ES-I3 (cell line): ENCODE results near the gene CUL4A.
"Not testable (repeated sequence)": the region's sequence is repeated elsewhere in the genome, so short reads cannot be mapped to it uniquely, and the experiment has no call there.

Experiments used
- H3K36me3 ChIP-seq: 2 replicates; pipeline ENCODE4 v1.6.1; 2013; ENCODE audit warnings: mild to moderate bottlenecking, low read length, control low read depth, moderate library complexity; ENCODE audit not compliant: insufficient read depth
- H3K4me1 ChIP-seq: 2 replicates; pipeline ENCODE4 v1.6.1; 2013; ENCODE audit warnings: mild to moderate bottlenecking, control low read depth, low read length; ENCODE audit not compliant: insufficient read depth
- H3K9ac ChIP-seq: 2 replicates; pipeline ENCODE4 v1.6.1; 2013; ENCODE audit warnings: low read depth, mild to moderate bottlenecking, low read length, moderate library complexity
- H3K9me3 ChIP-seq: 2 replicates; pipeline ENCODE4 v1.6.1; 2013; ENCODE audit warnings: mild to moderate bottlenecking, low read length, moderate library complexity; ENCODE audit not compliant: control insufficient read depth, insufficient read depth

CUL4A gene

GRCh38 chr13:113229161-113229560 lies 19.7 kb downstream of the CUL4A start:
- peaks cover 23% of the 10 kb centered on the region for H3K36me3 ChIP-seq
- H3K4me1 ChIP-seq = no peaks in the 10 kb centered on the region
- no peak overlapping the region for H3K9ac ChIP-seq
- no peaks in the 10 kb centered on the region for H3K9me3 ChIP-seq

DNA sequence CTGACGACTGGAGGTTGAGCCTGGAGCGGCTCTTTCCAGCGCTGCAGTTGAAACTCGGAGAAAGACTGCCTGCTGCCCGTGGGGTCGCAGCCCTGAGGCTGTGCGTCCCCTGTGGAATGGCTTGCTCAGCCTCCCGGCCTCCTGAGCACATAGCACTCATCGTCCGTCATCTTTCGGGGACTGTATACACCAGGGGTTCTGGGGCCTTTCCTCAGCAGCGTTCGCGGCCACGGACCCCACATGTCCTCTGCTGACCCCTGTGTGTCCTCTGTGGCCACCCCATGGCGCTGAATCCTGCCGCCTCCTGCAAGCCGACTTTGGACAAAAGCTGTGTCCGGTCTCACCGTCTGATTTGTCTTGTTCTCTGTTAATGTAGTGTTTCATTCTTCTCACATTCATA lies 20.4 kb downstream of the CUL4A start:
- Histone ChIP-seq H3K9me3 (no peaks in the 10 kb centered on the region), H3K36me3 (peaks cover 19% of the 10 kb centered on the region), H3K9ac (no peak overlapping the region), H3K4me1 (no peaks in the 10 kb centered on the region)

GRCh38 chr13:113231306-113232207 lies 22.1 kb downstream of the CUL4A start:
- H3K9me3 ChIP-seq = no peaks in the 10 kb centered on the region
- no peak overlapping the region for H3K9ac ChIP-seq
- peaks cover 16% of the 10 kb centered on the region; the same call in 1 of the 2 replicates for H3K36me3 ChIP-seq
- H3K4me1 ChIP-seq = no peaks in the 10 kb centered on the region

GRCh38 chr13:113232208-113233003 lies 23.0 kb downstream of the CUL4A start:
- no peak overlapping the region for H3K9ac ChIP-seq
- H3K9me3 ChIP-seq = no peaks in the 10 kb centered on the region
- H3K36me3 ChIP-seq = peaks cover 16% of the 10 kb centered on the region; the same call in 1 of the 2 replicates
- H3K4me1 ChIP-seq = no peaks in the 10 kb centered on the region

- Histone ChIP-seq H3K9me3 (no peaks in the 10 kb centered on the region), H3K36me3 (peaks cover 18% of the 10 kb centered on the region; the same call in 1 of the 2 replicates), H3K4me1 (no peaks in the 10 kb centered on the region), H3K9ac (no peak overlapping the region)
These were observed 23.7 kb downstream of the CUL4A start for GRCh38 chr13:113233101-113233500.

DNA sequence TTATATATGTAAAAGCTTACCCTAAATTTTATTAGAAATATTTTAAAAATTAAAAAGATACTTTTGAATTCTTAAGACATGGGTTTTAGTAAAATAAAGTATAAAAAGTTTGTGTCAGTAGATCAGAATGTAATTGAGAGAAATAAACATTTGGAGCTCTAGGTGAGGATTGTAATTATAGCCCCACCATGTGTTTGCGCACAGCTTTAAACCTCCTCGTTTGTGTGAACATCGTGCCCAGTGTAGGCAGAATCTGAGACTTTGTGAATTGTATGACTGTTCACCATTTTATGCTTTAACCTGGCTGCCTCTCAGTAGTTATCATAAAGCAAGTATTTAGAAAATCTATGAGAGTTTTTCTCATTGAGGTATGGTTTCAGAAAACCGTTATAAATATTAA lies 29.1 kb downstream of the CUL4A start:
- Histone ChIP-seq H3K36me3 (peaks cover 3% of the 10 kb centered on the region; the same call in 1 of the 2 replicates), H3K9ac (no peak overlapping the region), H3K4me1 (no peaks in the 10 kb centered on the region), H3K9me3 (no peaks in the 10 kb centered on the region)

- Histone ChIP-seq H3K36me3 (peaks cover 3% of the 10 kb centered on the region; the same call in 1 of the 2 replicates), H3K4me1 (no peaks in the 10 kb centered on the region), H3K9me3 (no peaks in the 10 kb centered on the region), H3K9ac (no peak overlapping the region)
These were observed 29.9 kb downstream of the CUL4A start for GRCh38 chr13:113239357-113239756.

- H3K36me3 ChIP-seq = peaks cover 5% of the 10 kb centered on the region; the same call in 1 of the 2 replicates
- no peaks in the 10 kb centered on the region for H3K4me1 ChIP-seq
- no peak overlapping the region for H3K9ac ChIP-seq
- H3K9me3 ChIP-seq = no peaks in the 10 kb centered on the region
These were observed 30.6 kb downstream of the CUL4A start for GRCh38 chr13:113239986-113240385.

DNA sequence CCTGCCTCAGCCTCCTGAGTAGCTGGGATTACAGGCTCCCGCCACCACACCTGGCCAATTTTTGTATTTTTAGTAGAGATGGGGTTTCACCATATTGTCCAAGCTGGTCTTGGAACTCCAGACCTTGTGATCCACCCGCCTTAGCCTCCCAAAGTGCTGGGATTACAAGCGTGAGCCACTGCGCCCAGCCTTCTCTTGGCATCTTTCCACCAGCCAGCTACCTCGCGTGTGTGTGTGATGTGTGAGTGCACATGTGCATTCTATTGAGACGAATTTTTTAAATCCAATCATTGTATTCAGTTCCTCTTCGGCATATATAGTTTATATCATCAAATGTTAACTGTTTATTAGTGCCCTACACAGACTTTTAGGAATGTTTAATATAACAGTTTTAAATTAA lies 32.2 kb downstream of the CUL4A start:
- H3K9me3 ChIP-seq, H3K4me1 ChIP-seq, H3K9ac ChIP-seq: not testable (repeated sequence)
- peaks cover 16% of the 10 kb centered on the region; the same call in 1 of the 2 replicates for H3K36me3 ChIP-seq

GRCh38 chr13:113243847-113244246 lies 34.4 kb downstream of the CUL4A start:
- H3K9ac ChIP-seq = no peak overlapping the region
- H3K36me3 ChIP-seq = peaks cover 19% of the 10 kb centered on the region
- H3K4me1 ChIP-seq = no peaks in the 10 kb centered on the region
- no peaks in the 10 kb centered on the region for H3K9me3 ChIP-seq

- Histone ChIP-seq H3K9me3 (no peaks in the 10 kb centered on the region), H3K4me1 (no peaks in the 10 kb centered on the region), H3K36me3 (peaks cover 24% of the 10 kb centered on the region), H3K9ac (no peak overlapping the region)
These were observed 36.7 kb downstream of the CUL4A start for GRCh38 chr13:113245849-113246796.

DNA sequence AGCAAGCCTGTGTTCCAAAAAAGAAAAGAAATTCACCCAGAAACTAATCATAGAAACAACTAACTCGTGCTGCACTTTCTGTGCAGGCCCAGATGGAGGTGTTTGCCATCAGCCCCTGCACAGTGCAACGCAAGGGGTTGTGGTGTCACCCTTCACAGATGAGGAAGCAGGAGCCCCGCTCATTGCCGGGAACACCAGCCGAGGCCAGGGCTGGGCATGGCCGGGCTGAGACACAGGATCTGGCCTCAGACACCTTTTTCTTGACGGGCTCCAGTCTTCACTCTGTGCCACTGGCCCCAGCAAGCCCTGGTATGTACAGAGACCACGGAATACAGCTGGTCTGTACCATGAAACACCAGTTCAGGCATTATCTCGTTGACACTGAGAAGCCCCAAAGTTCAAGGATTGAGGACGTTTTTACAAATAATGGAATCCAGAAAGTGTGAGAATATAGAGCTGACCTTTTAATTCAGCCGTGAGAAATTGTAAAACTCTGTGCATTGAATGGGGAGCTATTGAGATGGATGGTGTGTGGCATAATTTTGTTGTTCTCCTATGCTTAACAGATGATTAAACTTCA lies 43.2 kb downstream of the CUL4A start:
- Histone ChIP-seq H3K9me3 (no peaks in the 10 kb centered on the region), H3K4me1 (no peaks in the 10 kb centered on the region), H3K36me3 (peaks cover 20% of the 10 kb centered on the region), H3K9ac (no peak overlapping the region)

GRCh38 chr13:113257908-113258307 lies 48.5 kb downstream of the CUL4A start:
- not testable (repeated sequence) for H3K9ac ChIP-seq, H3K36me3 ChIP-seq, H3K9me3 ChIP-seq, H3K4me1 ChIP-seq
